A549 treated with ZK216348 at 1 μM for 4 hours (cell line): ENCODE data around the gene C1orf226. TPM values are rescaled to one million over a fixed set of nuclear protein-coding genes. Genes with fewer than 3 reads are reported as not detected.

Source experiments
- total RNA-seq: library from RNA; stranded (reverse); fragments of 200-300 nt; extraction: Qiagen RNA extraction; gene quantifications from 5 replicates; pipeline ENCODE4 v1.2.3, GENCODE V29; 2022; ENCODE audit warnings: low read depth

Gene C1orf226
- total RNA-seq, result 0.42 to 0.91 TPM (median 0.75 TPM) in 5 replicates

DNA sequence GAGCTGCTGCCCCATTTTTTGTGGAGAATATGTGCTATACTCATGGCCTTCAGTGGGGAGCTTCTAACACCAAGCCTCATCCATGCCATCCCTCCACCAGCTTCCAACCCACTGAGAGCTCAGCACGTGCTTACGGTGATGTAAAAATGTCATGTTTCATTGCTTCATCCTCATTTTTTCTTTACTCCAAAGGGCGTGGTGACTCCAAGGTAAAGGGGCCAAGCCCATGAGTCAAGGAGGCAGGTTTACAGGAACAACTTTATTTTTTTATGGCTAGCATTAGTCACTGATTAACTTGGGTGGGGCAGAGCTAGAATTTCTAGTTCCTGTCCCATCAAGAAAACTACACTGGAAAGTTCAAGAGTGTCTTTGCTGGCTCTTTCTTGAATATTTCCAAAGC is at the start of gene C1orf226:
Gene C1orf226, plus strand, starts transcription at position 346 of the 400 bp plus-strand sequence. CDS start 174 bp downstream, outside the sequence.

GRCh38 chr1:162376691-162377090 is 4.8 kb upstream of the C1orf226 start, which contains the start of gene SPATA46:
Gene SPATA46 (minus strand): TSS chr1:162376854. CDS start chr1:162376790, 64 bp downstream.

DNA sequence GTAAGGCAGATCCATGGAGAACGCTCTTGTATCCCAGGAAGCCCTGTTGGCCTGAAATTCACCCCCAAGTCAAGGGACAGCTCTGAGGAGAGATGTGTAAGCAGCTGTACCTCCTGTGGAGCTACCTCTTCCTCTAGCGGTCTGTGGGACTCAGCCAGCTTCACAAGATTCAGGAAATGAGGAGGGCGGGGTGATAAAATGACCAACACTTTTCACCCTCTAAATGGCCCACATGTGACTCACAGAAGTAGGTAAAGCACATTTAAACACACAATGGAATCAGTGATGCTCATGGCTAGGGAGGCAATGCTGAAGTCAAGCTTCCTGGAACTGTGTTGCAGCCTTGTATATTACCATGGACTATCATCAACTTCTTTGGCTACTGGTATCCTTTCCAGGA is 30.5 kb downstream of the C1orf226 start, which contains the start of gene SH2D1B:
Gene SH2D1B, minus strand, starts transcription at position 135 of the 400 bp plus-strand sequence. Its CDS starts 120 bp downstream, at position 15.

Other genes with a start within 250 kb of the C1orf226 start
- gene SPATA46, start 4.9 kb upstream of the C1orf226 start, total RNA-seq, result not detected in 5 replicates
- gene SH2D1B, start 30.4 kb downstream of the C1orf226 start, total RNA-seq, result 0.08 to 0.18 TPM (median 0.09 TPM) in 5 replicates
- gene UHMK1, start 116.1 kb downstream of the C1orf226 start, total RNA-seq, result 7.4 to 23.1 TPM (median 18.0 TPM) in 5 replicates
- gene UAP1, start 180.0 kb downstream of the C1orf226 start, total RNA-seq, result 24.1 to 36.0 TPM (median 30.0 TPM) in 5 replicates